Measurements from ENCODE around the gene ASTL.
"Not testable (repeated sequence)": the region's sequence is repeated elsewhere in the genome, so short reads cannot be mapped to it uniquely, and the experiment has no call there.

The ASTL gene

GRCh38 chr2:96138179-96139145 lies at the start of gene ASTL:
TSS of gene ASTL (minus strand) at chr2:96138502. CDS start at chr2:96138436, 66 bp downstream.
- DNase-seq: peak; percentile 73

DNA sequence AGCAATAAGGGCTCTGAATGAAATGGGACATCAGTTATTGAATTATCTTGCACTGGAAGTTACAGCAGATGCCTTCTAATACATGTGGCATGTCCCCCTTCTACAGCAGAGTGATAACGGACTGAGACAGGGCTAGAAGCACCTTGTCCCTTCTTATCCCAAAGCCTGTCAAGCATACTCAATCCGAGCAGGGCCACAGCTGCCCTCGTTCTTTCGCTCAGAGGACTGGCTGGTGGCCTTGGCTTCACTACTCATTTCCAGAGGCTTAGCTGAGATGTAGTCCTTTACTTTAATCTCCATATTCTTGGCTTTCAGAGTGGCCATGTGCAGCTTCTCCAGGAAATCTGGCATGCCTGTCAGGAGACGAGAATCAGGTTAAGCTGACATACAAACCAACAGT lies 48.3 kb upstream of the ASTL start:
- DNase-seq: no peak

- no peak for DNase-seq
These were observed 47.2 kb upstream of the ASTL start for GRCh38 chr2:96185516-96185915.

DNA sequence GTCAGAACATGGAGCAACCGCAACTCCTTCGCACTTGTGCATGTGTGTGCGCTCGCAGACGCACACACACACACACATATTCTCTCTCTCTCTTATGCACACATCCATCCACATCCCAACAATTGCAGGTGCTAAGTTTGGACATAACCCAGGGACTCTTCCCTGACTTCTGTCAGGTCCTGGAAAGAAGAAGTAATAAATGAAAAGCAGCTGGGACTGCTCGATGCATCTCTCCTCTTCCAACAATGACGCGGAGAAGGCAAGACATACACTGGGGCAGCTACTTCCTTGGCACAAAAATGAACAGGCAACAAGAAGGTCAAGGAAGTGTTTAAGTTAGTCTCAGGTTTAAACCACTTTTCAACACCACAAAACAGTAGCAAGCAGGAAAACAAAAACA lies 46.7 kb upstream of the ASTL start:
- DNase-seq: no peak

GRCh38 chr2:96184188-96184587 lies 45.9 kb upstream of the ASTL start:
- no peak for DNase-seq

- DNase-seq: no peak
These were observed 43.2 kb upstream of the ASTL start for GRCh38 chr2:96181529-96181928.

DNA sequence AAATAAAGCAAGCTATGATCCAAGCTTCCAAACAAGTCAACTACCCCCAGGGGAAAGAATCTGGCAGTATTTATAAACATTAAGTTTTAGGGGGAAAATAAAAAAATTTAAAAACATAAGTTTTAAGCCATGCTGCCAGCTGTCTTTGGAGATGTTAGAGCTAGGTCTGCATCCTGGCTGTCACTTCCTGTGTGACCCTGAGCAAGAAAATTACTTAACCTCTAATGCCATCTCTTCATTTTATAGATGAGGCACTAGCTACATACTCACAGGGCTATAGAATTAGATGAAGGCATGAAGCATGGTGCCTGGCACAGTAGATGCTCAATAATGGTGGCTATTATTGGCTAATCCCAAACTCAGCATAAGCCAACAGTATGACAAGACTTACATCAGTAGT lies 42.2 kb upstream of the ASTL start:
- DNase-seq: no peak

GRCh38 chr2:96180002-96180401 lies 41.7 kb upstream of the ASTL start:
- DNase-seq: no peak

- DNase-seq: no peak
These were observed 38.4 kb upstream of the ASTL start for GRCh38 chr2:96176661-96177060.

DNA sequence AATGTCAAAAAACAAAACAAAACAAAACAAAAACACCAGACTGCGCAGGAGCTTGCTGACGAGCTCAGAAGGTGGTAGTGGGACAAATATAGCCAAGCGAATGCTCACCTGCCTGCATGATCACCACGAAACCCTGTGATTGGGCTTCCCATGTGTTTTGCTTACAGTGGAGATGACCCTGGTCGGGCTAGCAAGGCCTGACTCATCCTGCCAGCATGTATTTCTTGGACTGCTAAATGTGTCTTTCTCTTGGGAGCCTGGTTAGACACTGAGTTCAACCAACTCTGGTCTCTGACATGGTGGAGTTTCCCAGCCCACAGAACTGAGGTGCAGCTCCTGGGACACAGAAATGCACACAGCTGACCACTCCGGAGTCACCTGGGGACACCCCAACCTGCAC lies 37.6 kb upstream of the ASTL start:
- no peak for DNase-seq

DNA sequence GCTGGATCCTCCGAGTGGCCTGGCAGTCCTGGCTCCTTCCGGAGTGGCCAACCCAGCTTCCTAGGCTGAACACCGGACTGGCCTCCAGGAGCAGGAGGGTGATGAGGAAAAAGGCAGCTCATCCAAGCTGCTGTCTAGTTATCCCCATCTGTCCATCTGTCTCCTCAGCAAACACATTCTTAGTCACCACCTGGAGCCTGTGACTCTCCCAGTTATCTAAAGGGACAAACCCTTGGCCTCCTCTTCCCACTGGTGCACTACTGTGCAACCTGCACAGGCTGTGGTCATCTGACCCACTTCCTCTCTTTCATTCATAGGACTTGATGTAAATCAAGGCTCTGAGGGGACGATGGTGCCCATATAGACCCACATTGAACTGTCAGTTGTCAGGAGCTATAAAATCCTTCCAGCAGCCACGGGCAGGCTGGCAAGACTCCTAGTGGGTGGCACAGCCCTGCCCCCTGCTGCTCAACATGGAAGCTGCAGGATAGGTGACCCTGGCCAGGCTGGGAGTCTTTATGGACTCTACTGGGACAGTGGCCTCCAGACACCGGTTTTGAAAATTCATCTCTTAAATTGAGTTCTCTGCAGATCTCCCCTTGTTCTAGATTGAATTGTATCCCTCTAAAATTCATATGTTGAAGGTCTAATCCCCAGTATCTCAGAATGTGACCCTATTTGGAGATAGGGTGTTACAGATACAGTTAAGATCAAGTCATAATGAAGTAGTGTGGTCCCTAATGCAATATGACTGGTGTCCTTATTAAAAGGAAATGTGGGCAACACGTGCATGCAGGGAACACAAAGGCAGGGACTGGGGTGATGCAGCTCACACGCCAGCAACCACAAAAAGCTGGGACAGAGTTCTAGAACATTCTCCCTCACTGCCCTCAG lies 36.2 kb upstream of the ASTL start:
- peak; percentile 45 for DNase-seq

- DNase-seq: no peak
These were observed 33.5 kb upstream of the ASTL start for GRCh38 chr2:96171831-96172230.

GRCh38 chr2:96170626-96171025 lies 32.3 kb upstream of the ASTL start:
- DNase-seq: no peak

GRCh38 chr2:96169868-96170507 lies 31.7 kb upstream of the ASTL start:
- DNase-seq: no peak

GRCh38 chr2:96167407-96168013 lies 29.2 kb upstream of the ASTL start:
- DNase-seq: no peak

- DNase-seq: no peak
These were observed 26.3 kb upstream of the ASTL start for GRCh38 chr2:96164459-96165184.

- DNase-seq: no peak
These were observed 25.6 kb upstream of the ASTL start for GRCh38 chr2:96163768-96164429.

DNA sequence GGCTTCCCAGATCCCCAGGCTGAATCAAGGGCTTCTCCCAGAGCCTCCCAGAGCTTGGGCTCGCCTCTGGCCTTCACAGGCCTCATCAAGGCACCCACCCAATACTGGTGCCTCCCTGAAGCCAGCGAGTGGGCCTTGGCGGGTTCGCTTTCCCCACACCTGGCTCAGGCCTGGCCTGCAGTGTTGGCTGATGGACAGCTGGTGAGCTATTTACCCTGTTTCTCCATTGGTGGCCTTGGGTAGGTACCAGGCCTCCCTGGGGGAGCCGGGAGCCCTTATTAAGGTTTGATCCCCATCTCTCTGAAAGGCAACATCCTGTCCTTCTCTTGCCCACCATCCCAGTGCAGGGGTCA lies 25.1 kb upstream of the ASTL start:
- no peak for DNase-seq

DNA sequence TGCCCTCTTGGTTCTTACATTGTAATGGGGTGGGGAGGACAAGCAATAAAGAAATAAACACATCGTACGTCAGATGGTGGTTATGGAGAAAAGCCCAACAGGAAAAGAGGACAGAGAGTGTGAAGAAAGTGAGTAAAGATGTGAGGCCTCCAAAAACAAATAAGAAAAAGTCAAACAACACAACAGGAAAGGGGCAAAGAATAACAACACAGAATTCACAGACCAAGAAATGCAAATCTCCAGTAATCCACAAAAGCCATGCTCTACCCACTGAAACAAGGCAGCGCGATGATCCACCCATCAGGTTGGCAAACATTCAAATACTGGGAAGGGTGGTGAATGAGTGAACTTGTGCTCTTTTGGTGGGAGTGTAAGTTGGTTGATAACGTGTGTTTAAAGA lies 23.6 kb upstream of the ASTL start:
- DNase-seq: no peak

- DNase-seq: not testable (repeated sequence)
These were observed 22.1 kb upstream of the ASTL start for GRCh38 chr2:96160366-96160765.

DNA sequence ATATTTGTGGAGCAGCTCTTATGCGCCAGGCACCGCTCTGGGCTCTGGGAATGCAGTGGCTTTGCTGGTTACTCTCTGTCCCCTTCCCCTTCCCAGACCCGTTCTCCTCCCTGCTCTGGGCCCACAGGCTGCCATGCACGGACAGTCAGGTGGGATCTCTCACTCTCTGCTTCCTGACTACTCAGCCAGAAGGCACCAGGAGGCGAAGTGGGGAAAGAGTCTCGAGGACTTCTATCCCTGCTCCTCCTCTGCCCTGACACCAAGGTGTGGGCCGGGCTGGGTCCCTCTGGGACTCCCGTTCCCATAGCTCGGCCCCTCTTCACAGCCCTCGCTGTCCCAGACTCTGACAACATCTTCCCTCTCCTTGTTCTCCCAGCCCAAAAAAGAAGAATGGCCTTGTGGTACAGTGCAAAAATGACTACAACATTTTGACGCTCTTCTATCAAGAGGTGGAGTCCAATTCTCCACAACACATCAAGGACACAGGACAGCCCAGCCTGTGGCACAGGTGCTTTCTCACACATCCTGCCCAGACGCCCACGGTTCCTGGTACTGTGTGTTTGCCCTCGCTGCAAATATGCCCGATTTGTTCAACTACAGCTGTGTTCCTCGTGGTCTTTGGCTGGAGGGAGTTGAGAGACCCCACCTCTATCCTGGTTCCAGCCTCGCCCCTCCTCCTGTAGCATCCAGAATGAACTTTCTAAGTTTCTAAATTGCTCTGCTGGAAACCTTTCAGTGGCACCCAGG lies 21.0 kb upstream of the ASTL start:
- DNase-seq: no peak
